Fibroblast of lung (primary cell): Measurements from ENCODE around the gene FLYWCH2. TPM values are rescaled to one million over a fixed set of nuclear protein-coding genes. Genes with fewer than 3 reads are reported as not detected.

Source experiments
- DNase-seq, 2 donors: peaks; one replicate each; pipeline versions ENCODE4 v3.0.0 to v3.0.0-alpha.2; 2010; ENCODE audit warnings: low read depth in 2 of 2
- H2AFZ ChIP-seq: 2 replicates; pipeline ENCODE4 v1.5.1; 2012; ENCODE audit warnings: low read length, control low read depth, inconsistent platforms
- H3K27ac ChIP-seq: 2 replicates; pipeline ENCODE4 v1.5.1; 2011; ENCODE audit warnings: low read length, control low read depth; ENCODE audit not compliant: insufficient read depth
- H3K27me3 ChIP-seq: 2 replicates; pipeline ENCODE4 v1.5.1; 2011; ENCODE audit warnings: mild to moderate bottlenecking, low read length; ENCODE audit not compliant: control insufficient read depth, insufficient read depth
- H3K36me3 ChIP-seq: 2 replicates; pipeline ENCODE4 v1.5.1; 2011; ENCODE audit warnings: low read length; ENCODE audit not compliant: control insufficient read depth, insufficient read depth
- H3K4me1 ChIP-seq: 2 replicates; pipeline ENCODE4 v1.5.1; 2011; ENCODE audit warnings: low read length; ENCODE audit not compliant: control insufficient read depth, insufficient read depth; ENCODE audit errors: extremely low read depth
- H3K4me2 ChIP-seq: 2 replicates; pipeline ENCODE4 v1.5.1; 2011; ENCODE audit warnings: low read length, control low read depth; ENCODE audit not compliant: insufficient read depth; ENCODE audit errors: extremely low read depth
- H3K4me3 ChIP-seq, 4 experiments: fragments of 200-600 bp in 1 of 4; sonication (generic) in 1 of 4; replicated peaks in 1 of 4; 2 replicates each; pipeline ENCODE4 v1.5.1; 2011 to 2016; ENCODE audit warnings: low read length in 4 of 4, low read depth in 3 of 4, mild to moderate bottlenecking in 3 of 4, control low read depth in 2 of 4, inconsistent platforms in 1 of 4, mixed read lengths in 1 of 4; ENCODE audit not compliant: insufficient read depth in 1 of 4; ENCODE audit errors: control extremely low read depth in 1 of 4
- H3K79me2 ChIP-seq: 2 replicates; pipeline ENCODE4 v1.5.1; 2012; ENCODE audit warnings: mild to moderate bottlenecking, low read length, inconsistent platforms; ENCODE audit not compliant: control insufficient read depth, insufficient read depth
- H3K9ac ChIP-seq: 2 replicates; pipeline ENCODE4 v1.5.1; 2011; ENCODE audit warnings: mild to moderate bottlenecking, low read length, control low read depth; ENCODE audit not compliant: insufficient read depth
- H3K9me3 ChIP-seq: 2 replicates; pipeline ENCODE4 v1.5.1; 2012; ENCODE audit warnings: low read depth, low read length; ENCODE audit not compliant: control insufficient read depth, insufficient read depth
- H4K20me1 ChIP-seq: 2 replicates; pipeline ENCODE4 v1.5.1; 2011; ENCODE audit warnings: low read length; ENCODE audit not compliant: control insufficient read depth, insufficient read depth; ENCODE audit errors: extremely low read depth
- EZH2 ChIP-seq: IDR thresholded peaks from 2 replicates; pipeline ENCODE4 v1.5.1; 2012; ENCODE audit warnings: low read length, control low read depth, mild to moderate bottlenecking; ENCODE audit errors: missing control alignments
- polyA plus RNA-seq, 2 donors: library from polyadenylated mRNA; depleted of rRNA in 1 of 2; stranded (reverse) in 1 of 2; unstranded in 1 of 2; fragments of >200 nt; gene quantifications; 2 replicates each; pipeline ENCODE4 v1.2.1, GENCODE V29; 2011 to 2012; ENCODE audit warnings: missing spikeins in 1 of 2
- total RNA-seq: library from RNA; depleted of rRNA; stranded (reverse); fragments of >200 nt; gene quantifications from 2 replicates; pipeline ENCODE4 v1.2.1, GENCODE V29; 2014
- TF ChIP-seq, protein P1 (sequence below), 2 donors: IDR thresholded peaks in 1 of 2; conservative IDR thresholded peaks in 1 of 2; 1 replicate in 1 of 2; 2 replicates in 1 of 2; pipeline ENCODE4 v1.5.1; 2011 to 2012; ENCODE audit warnings: low read length in 2 of 2, control low read depth in 1 of 2, inconsistent platforms in 1 of 2, low read depth in 1 of 2, mild to moderate bottlenecking in 1 of 2

FLYWCH2 gene
- total and polyA plus RNA-seq, 2 donors (not counting 1 experiment from before 2014, with no cell fraction given), result 21.2 to 55.2 TPM

DNA sequence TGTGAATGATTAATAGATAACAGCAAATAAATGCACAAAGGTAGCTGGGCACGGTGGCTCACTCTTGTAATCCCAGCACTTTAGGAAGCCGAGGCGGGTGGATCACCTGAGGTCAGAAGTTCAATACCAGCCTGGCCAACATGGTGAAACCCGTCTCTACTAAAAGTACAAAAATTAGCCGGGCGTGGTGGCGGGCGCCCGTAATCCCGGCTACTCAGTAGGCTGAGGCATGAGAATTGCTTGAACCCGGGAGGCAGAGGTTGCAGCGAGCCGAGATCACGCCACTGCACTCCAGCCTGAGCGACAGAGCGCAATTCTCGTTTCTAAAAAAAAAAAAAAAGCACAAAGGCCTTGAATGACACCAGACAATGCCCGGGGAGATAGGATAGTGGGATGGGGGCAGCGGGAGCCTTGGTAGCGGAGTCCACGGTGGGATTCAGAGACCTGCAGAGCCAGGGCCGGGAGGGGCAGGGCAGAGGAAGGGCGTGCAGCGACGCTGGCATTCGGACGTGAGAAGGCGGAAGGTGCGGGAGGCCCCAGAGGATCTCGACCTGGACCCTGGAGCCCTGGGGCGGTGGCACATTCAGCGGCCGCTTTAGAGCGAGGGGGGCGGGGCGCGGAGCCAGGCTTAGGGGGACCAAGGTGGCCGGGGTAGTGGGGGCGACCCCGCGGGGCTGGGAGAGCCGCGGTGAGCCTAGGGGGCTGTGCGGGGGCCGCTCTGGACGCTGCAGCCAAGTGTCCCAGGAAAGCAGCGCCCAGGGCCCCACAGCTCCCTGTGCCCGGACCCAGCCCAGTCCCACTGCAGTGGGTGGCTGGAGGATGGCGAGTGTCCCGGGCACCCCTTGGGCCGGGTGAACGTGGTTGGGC is 999 bp upstream of the FLYWCH2 start:
- Histone ChIP-seq H3K4me2 (peak overlapping the region; percentile 99), H3K36me3 (no peaks in the 10 kb centered on the region), H3K27me3 (no peaks in the 10 kb centered on the region), H3K9ac (peak overlapping the region; percentile 73), H3K79me2 (peaks cover 8% of the 10 kb centered on the region), H3K27ac (peak overlapping the region; percentile 90), H3K9me3 (no peaks in the 10 kb centered on the region), H2AFZ (peak overlapping the region; percentile 93), H3K4me1 (peaks cover 2% of the 10 kb centered on the region), H3K4me3 (peak overlapping the region; percentile 71 to 87 (median 82)), H4K20me1 (no peaks in the 10 kb centered on the region)
- no peak for DNase-seq
- TF ChIP-seq, protein P1, sequence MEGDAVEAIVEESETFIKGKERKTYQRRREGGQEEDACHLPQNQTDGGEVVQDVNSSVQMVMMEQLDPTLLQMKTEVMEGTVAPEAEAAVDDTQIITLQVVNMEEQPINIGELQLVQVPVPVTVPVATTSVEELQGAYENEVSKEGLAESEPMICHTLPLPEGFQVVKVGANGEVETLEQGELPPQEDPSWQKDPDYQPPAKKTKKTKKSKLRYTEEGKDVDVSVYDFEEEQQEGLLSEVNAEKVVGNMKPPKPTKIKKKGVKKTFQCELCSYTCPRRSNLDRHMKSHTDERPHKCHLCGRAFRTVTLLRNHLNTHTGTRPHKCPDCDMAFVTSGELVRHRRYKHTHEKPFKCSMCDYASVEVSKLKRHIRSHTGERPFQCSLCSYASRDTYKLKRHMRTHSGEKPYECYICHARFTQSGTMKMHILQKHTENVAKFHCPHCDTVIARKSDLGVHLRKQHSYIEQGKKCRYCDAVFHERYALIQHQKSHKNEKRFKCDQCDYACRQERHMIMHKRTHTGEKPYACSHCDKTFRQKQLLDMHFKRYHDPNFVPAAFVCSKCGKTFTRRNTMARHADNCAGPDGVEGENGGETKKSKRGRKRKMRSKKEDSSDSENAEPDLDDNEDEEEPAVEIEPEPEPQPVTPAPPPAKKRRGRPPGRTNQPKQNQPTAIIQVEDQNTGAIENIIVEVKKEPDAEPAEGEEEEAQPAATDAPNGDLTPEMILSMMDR (conservative IDR thresholded peaks at IDR 0.05 in 1 of 2, IDR thresholded peaks at IDR 0.05 in 1 of 2; ENCODE audit: low read depth in 1 of 2, low read length in 2 of 2), result no peak
- no peak for TF ChIP-seq EZH2

DNA sequence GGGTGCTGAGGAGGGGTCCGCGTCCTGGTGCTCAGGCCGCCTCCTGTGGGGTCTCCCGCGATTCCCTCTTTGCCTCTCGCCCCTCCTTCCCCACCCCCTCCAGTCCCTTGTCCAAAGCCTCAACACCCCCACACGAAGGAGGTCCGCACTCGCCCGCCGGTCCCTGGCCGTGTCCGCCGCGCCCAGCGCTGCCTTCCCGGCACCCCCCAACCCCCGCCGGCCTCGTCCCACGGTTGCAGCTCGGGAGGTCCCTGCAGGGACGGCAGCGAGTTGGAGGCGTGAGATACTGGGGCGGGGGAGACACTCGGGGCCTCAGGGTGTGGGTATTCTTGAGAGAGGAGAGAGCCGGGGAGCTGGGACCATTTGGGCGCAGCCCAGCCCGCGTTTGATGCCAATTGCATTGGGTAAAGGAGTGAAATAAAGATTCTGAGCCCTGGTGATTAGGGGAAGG is 468 bp downstream of the FLYWCH2 start:
- Histone ChIP-seq H3K4me1 (peaks cover 2% of the 10 kb centered on the region), H3K36me3 (no peaks in the 10 kb centered on the region), H3K79me2 (peaks cover 9% of the 10 kb centered on the region), H3K9ac (peak overlapping the region; percentile 96), H3K27ac (peak overlapping the region; percentile 90), H4K20me1 (no peaks in the 10 kb centered on the region), H3K27me3 (no peaks in the 10 kb centered on the region), H3K9me3 (no peaks in the 10 kb centered on the region), H3K4me2 (peak overlapping the region; percentile 95), H3K4me3 (peak overlapping the region; percentile 76 to 87 (median 82)), H2AFZ (peak overlapping the region; percentile 47)
- peak in 1 of 2 donors; percentile 19 for DNase-seq
- TF ChIP-seq EZH2, result no peak
- TF ChIP-seq, protein P1 (conservative IDR thresholded peaks at IDR 0.05 in 1 of 2, IDR thresholded peaks at IDR 0.05 in 1 of 2; ENCODE audit: low read depth in 1 of 2, low read length in 2 of 2), result no peak

DNA sequence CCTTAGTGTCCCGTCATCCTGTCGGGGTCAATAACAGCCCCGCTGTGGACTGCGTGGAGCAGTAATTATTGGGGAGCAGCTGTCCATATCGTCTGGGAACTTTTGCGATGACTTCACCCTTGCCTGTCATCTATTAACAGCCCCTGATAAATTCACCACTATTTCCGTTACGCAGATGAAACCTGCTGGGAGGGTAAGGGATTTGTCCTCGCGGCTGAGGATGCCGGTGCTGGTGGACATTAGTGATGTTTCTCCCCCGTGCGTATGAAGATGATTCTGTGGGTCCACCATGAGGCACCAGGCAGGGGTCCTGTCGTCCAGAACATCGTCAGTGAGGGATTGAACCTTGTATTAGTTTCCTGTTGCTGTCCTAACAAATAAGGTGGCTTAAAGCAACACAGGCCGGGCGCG is 1.0 kb downstream of the FLYWCH2 start:
- Histone ChIP-seq H3K4me1 (peaks cover 2% of the 10 kb centered on the region), H3K9me3 (no peaks in the 10 kb centered on the region), H4K20me1 (no peaks in the 10 kb centered on the region), H3K36me3 (no peaks in the 10 kb centered on the region), H3K79me2 (peaks cover 10% of the 10 kb centered on the region), H3K9ac (peak overlapping the region; percentile 96), H3K27ac (peak overlapping the region; percentile 90), H2AFZ (peak overlapping the region; percentile 47), H3K4me2 (peak overlapping the region; percentile 95), H3K4me3 (peak overlapping the region; percentile 76 to 87 (median 82)), H3K27me3 (no peaks in the 10 kb centered on the region)
- TF ChIP-seq, protein P1 (conservative IDR thresholded peaks at IDR 0.05 in 1 of 2, IDR thresholded peaks at IDR 0.05 in 1 of 2; ENCODE audit: low read depth in 1 of 2, low read length in 2 of 2), result no peak
- no peak for TF ChIP-seq EZH2
- DNase-seq, result no peak
